CD14-positive monocyte (primary cell): Measurements from ENCODE around the gene ZNF384. TPM values are rescaled to one million over a fixed set of nuclear protein-coding genes. Genes with fewer than 3 reads are reported as not detected.

ENCODE experiments used
- DNase-seq, 3 donors: peaks; one replicate each; pipeline ENCODE4 v3.0.0-alpha.2; 2011 to 2022
- H2AFZ ChIP-seq: 2 replicates; pipeline ENCODE4 v1.6.0; 2012; ENCODE audit warnings: mild to moderate bottlenecking, low read depth, low read length, inconsistent platforms; ENCODE audit not compliant: insufficient read depth, poor library complexity, severe bottlenecking
- H3K27ac ChIP-seq, 2 donors: 1 replicate in 1 of 2; 2 replicates in 1 of 2; pipeline ENCODE4 v1.5.1; 2012 to 2013; ENCODE audit warnings: low read length in 2 of 2, control low read depth in 1 of 2, inconsistent platforms in 1 of 2, low read depth in 1 of 2, mild to moderate bottlenecking in 1 of 2
- H3K27me3 ChIP-seq, 2 donors: one replicate each; pipeline versions ENCODE4 v1.6.0 to v1.6.1; 2011 to 2013; ENCODE audit warnings: low read length in 2 of 2; ENCODE audit not compliant: control insufficient read depth in 2 of 2, insufficient read depth in 2 of 2
- H3K36me3 ChIP-seq, 2 donors: replicated peaks in 1 of 2; 1 replicate in 1 of 2; 2 replicates in 1 of 2; pipeline versions ENCODE4 v1.5.1 to v1.6.1; 2012 to 2013; ENCODE audit warnings: low read length in 2 of 2, control low read depth in 1 of 2, inconsistent platforms in 1 of 2, mild to moderate bottlenecking in 1 of 2; ENCODE audit not compliant: insufficient read depth in 2 of 2, control insufficient read depth in 1 of 2
- H3K4me1 ChIP-seq, 2 donors: 1 replicate in 1 of 2; 2 replicates in 1 of 2; pipeline versions ENCODE4 v1.5.1 to v1.6.1; 2012 to 2013; ENCODE audit warnings: low read length in 2 of 2, control low read depth in 1 of 2, inconsistent platforms in 1 of 2, mild to moderate bottlenecking in 1 of 2, moderate library complexity in 1 of 2; ENCODE audit not compliant: insufficient read depth in 2 of 2, control insufficient read depth in 1 of 2
- H3K4me2 ChIP-seq: replicated peaks from 2 replicates; pipeline ENCODE3; 2012; ENCODE audit warnings: low read length, moderate library complexity, mild to moderate bottlenecking; ENCODE audit not compliant: poor library complexity, severe bottlenecking; ENCODE audit errors: extremely low read depth
- H3K4me3 ChIP-seq, 3 experiments: fragments of 200-600 bp in 1 of 3; sonication (generic) in 1 of 3; replicated peaks in 1 of 3; 1 replicate in 2 of 3; 2 replicates in 1 of 3; pipeline ENCODE4 v1.5.1; 2011 to 2013; ENCODE audit warnings: low read length in 3 of 3, mild to moderate bottlenecking in 3 of 3, control low read depth in 2 of 3, low read depth in 2 of 3, inconsistent platforms in 1 of 3, moderate library complexity in 1 of 3
- H3K79me2 ChIP-seq: 2 replicates; pipeline ENCODE4 v1.6.0; 2012; ENCODE audit warnings: mild to moderate bottlenecking, control low read depth, inconsistent platforms, low read length, moderate library complexity; ENCODE audit not compliant: insufficient read depth
- H3K9ac ChIP-seq: 2 replicates; pipeline ENCODE4 v1.6.0; 2017; ENCODE audit warnings: low read length, mild to moderate bottlenecking; ENCODE audit not compliant: insufficient read depth, poor library complexity, severe bottlenecking
- H3K9me3 ChIP-seq, 2 donors: replicated peaks in 1 of 2; 1 replicate in 1 of 2; 2 replicates in 1 of 2; pipeline versions ENCODE4 v1.5.1 to v1.6.1; 2012 to 2013; ENCODE audit warnings: low read length in 2 of 2, control low read depth in 1 of 2; ENCODE audit not compliant: control insufficient read depth in 1 of 2, insufficient read depth in 1 of 2
- H4K20me1 ChIP-seq: 2 replicates; pipeline ENCODE4 v1.6.0; 2012; ENCODE audit warnings: mild to moderate bottlenecking, low read length, control low read depth, moderate library complexity; ENCODE audit not compliant: insufficient read depth
- H3K27ac Mint-ChIP-seq, 7 donors: one replicate each; pipeline ENCODE4 v1.8.0; 2020; ENCODE audit warnings: mild to moderate bottlenecking in 7 of 7, mixed read lengths in 7 of 7, moderate library complexity in 6 of 7, inconsistent platforms in 2 of 7
- H3K27me3 Mint-ChIP-seq, 3 donors: one replicate each; pipeline ENCODE4 v1.8.0; 2021 to 2022; ENCODE audit warnings: low read depth in 3 of 3, mild to moderate bottlenecking in 3 of 3, mixed read lengths in 3 of 3, moderate library complexity in 3 of 3, inconsistent platforms in 1 of 3
- H3K36me3 Mint-ChIP-seq, 2 donors: one replicate each; pipeline ENCODE4 v1.8.0; 2020; ENCODE audit warnings: mixed read lengths in 2 of 2, inconsistent platforms in 1 of 2, mild to moderate bottlenecking in 1 of 2
- H3K4me1 Mint-ChIP-seq: one replicate; pipeline ENCODE4 v1.8.0; 2020; ENCODE audit warnings: mild to moderate bottlenecking, mixed read lengths
- H3K4me3 Mint-ChIP-seq, 2 donors: one replicate each; pipeline ENCODE4 v1.8.0; 2020; ENCODE audit warnings: mild to moderate bottlenecking in 2 of 2, mixed read lengths in 2 of 2, moderate library complexity in 1 of 2
- H3K9me3 Mint-ChIP-seq, 7 donors: one replicate each; pipeline ENCODE4 v1.8.0; 2020 to 2022; ENCODE audit warnings: mixed read lengths in 7 of 7, mild to moderate bottlenecking in 6 of 7, moderate library complexity in 6 of 7, inconsistent platforms in 2 of 7
- WGBS: methylation state at CpG from one replicate; pipeline ENCODE4 v1.1.5; 2013; ENCODE audit warnings: missing lambda C conversion rate; ENCODE audit not compliant: insufficient coverage; 5-methylcytosine and 5-hydroxymethylcytosine counted together
- intact Hi-C, 2 donors: fragments of 100-400 bp; cut with micrococcal nuclease; formaldehyde crosslinking; loops; one replicate each; pipeline versions ENCODE4 v1.15.0 to v1.15.1; 2023
- polyA plus RNA-seq, 3 donors: library from polyadenylated mRNA; depleted of rRNA in 1 of 3; unstranded in 2 of 3; stranded (reverse) in 1 of 3; fragments of 300-500 nt in 2 of 3; fragments of >200 nt in 1 of 3; fragmentation: Illumina TruSeq in 2 of 3; gene quantifications; 1 replicate in 2 of 3; 2 replicates in 1 of 3; pipeline ENCODE4 v1.2.3, GENCODE V29; 2012 to 2021
- TF ChIP-seq, protein P1 (sequence below): fragments of 200-600 bp; IDR thresholded peaks from one replicate; pipeline ENCODE4 v1.8.0; 2022; ENCODE audit warnings: antibody characterized with exemption, mild to moderate bottlenecking

Gene ZNF384
- polyA plus RNA-seq, 3 donors, result 9.6 to 87.0 (median 10.9) TPM

DNA sequence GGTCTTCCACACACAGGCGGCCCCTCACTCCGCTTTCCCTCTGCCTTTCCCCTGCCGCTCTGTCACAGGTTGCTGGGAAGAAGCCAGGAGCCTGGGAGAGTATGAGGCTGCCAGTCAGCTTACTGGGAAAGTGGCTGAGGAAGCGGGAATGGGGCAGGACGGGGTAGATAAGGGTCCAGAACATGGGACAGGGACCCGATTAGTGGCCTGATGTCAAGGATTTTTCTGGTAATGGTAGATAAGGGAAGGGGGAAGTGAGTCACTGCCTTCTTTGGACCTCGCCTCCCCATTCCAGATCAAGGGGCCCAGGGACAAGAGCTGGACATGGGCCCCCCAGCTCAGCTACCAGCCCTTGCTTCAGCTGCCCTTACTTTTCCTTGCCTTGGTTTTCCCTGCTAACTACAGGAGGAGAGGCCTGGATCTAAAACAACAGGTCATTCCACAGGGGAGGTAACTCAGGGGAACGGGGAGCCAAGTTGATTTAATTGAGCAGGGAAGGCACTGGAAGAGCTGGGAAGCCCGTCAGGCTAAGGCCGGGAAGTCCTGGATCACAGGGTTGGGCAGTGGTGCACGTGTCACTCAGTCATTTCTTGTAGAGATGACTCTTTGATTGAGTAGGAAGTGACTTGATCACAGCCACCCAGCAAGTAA, 49.9 kb downstream of the ZNF384 start:
- H3K9me3 ChIP-seq, result no peaks in the 10 kb centered on the region
- intact Hi-C loops, result no loop called here
- Mint-ChIP-seq H3K27ac (peak overlapping the region in 5 of 7 donors; percentile 27 to 82 (median 65)), H3K4me3 (peak overlapping the region in 1 of 2 donors; percentile 55), H3K27me3 (peaks cover 2 to 3% (median 2%) of the 10 kb centered on the region in 3 donors), H3K36me3 (peaks cover 0 to 2% of the 10 kb centered on the region in 2 donors), H3K9me3 (peaks cover 0 to 2% (median 0%) of the 10 kb centered on the region in 7 donors), H3K4me1 (peaks cover 68% of the 10 kb centered on the region)
- H3K4me3 ChIP-seq, result no peak overlapping the region
- no peak overlapping the region for H3K9ac ChIP-seq
- peak in 1 of 3 donors; percentile 41 for DNase-seq
- no peaks in the 10 kb centered on the region for H4K20me1 ChIP-seq
- WGBS, result 58% methylated on average over 7 of the region's 11 CpGs
- no peaks in the 10 kb centered on the region for H3K27me3 ChIP-seq
- H3K4me1 ChIP-seq, result peaks cover 55 to 73% of the 10 kb centered on the region in 2 donors
- H3K4me2 ChIP-seq, result no peak overlapping the region
- no peaks in the 10 kb centered on the region for H3K36me3 ChIP-seq
- H2AFZ ChIP-seq, result no peak overlapping the region
- TF ChIP-seq, protein P1, sequence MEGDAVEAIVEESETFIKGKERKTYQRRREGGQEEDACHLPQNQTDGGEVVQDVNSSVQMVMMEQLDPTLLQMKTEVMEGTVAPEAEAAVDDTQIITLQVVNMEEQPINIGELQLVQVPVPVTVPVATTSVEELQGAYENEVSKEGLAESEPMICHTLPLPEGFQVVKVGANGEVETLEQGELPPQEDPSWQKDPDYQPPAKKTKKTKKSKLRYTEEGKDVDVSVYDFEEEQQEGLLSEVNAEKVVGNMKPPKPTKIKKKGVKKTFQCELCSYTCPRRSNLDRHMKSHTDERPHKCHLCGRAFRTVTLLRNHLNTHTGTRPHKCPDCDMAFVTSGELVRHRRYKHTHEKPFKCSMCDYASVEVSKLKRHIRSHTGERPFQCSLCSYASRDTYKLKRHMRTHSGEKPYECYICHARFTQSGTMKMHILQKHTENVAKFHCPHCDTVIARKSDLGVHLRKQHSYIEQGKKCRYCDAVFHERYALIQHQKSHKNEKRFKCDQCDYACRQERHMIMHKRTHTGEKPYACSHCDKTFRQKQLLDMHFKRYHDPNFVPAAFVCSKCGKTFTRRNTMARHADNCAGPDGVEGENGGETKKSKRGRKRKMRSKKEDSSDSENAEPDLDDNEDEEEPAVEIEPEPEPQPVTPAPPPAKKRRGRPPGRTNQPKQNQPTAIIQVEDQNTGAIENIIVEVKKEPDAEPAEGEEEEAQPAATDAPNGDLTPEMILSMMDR, result no peak
- peak overlapping the region in 1 of 2 donors; percentile 54 for H3K27ac ChIP-seq
- H3K79me2 ChIP-seq, result no peaks in the 10 kb centered on the region

DNA sequence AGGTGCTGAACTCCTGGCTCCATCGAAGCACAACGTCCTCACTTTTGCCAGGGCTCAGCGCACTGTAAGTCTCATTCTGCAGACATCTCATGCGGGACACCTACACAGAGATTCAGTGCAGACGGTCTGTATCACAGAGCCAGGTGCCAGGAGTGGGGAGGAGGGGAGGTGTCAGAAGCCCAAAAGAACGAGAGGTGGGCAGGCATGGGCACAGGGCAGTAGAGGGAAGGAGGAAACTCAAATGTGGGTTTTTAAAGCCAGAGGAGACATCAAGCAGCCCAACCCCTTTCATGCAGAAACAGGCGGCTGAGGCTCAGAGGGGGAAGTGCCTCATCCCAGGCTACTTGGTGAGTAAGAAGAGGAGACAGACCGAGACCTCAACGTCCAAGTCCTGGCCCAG, 50.9 kb downstream of the ZNF384 start:
- H3K4me1 ChIP-seq, result peaks cover 45 to 64% of the 10 kb centered on the region in 2 donors
- Mint-ChIP-seq H3K36me3 (peaks cover 0 to 2% of the 10 kb centered on the region in 2 donors), H3K4me1 (peaks cover 59% of the 10 kb centered on the region), H3K9me3 (peaks cover 0 to 2% (median 0%) of the 10 kb centered on the region in 7 donors), H3K27me3 (peaks cover 2 to 3% (median 2%) of the 10 kb centered on the region in 3 donors), H3K4me3 (peak overlapping the region in 1 of 2 donors; percentile 53), H3K27ac (peak overlapping the region in 5 of 7 donors; percentile 63 to 84 (median 74))
- H3K79me2 ChIP-seq, result no peaks in the 10 kb centered on the region
- peak overlapping the region; percentile 38 for H3K4me2 ChIP-seq
- peak overlapping the region; percentile 52 for H2AFZ ChIP-seq
- H3K27me3 ChIP-seq, result no peaks in the 10 kb centered on the region
- DNase-seq, result peak; percentile 56 to 61 (median 57)
- TF ChIP-seq, protein P1, result no peak
- no peak overlapping the region for H3K9ac ChIP-seq
- peak overlapping the region in 1 of 3 experiments; percentile 29 for H3K4me3 ChIP-seq
- no peaks in the 10 kb centered on the region for H3K9me3 ChIP-seq
- H3K27ac ChIP-seq, result peak overlapping the region; percentile 1 to 54
- intact Hi-C loops, result no loop called here
- H4K20me1 ChIP-seq, result no peaks in the 10 kb centered on the region
- 87% methylated on average over 5 of the region's 9 CpGs for WGBS
- no peaks in the 10 kb centered on the region for H3K36me3 ChIP-seq
